ENCODE data around the gene SLIT3. TPM values are rescaled to one million over a fixed set of nuclear protein-coding genes. Genes with fewer than 3 reads are reported as not detected.

The SLIT3 gene
- polyA plus RNA-seq, 1 donor = 18.3 TPM

- Histone ChIP-seq H3K9me3 (ENCODE audit: control insufficient read depth, low read depth, low read length) (no peaks in the 10 kb centered on the region), H3K27ac (ENCODE audit: low read length) (no peak overlapping the region), H3K4me1 (ENCODE audit: control insufficient read depth, insufficient read depth, low read length) (peaks cover 2% of the 10 kb centered on the region), H3K4me3 (ENCODE audit: low read length) (no peak overlapping the region), H3K27me3 (ENCODE audit: control insufficient read depth, insufficient read depth, low read length) (peaks cover 6% of the 10 kb centered on the region), H3K36me3 (ENCODE audit: control insufficient read depth, insufficient read depth, low read length) (no peaks in the 10 kb centered on the region)
- WGBS (ENCODE audit: insufficient coverage, low lambda C conversion rate) = no CpG with 5 or more reads among the region's 3 CpGs
- no peak for DNase-seq
Measured at GRCh38 chr5:168786147-168786546, 514.8 kb downstream of the SLIT3 start.

- Histone ChIP-seq H3K9me3 (ENCODE audit: control insufficient read depth, low read depth, low read length) (no peaks in the 10 kb centered on the region), H3K36me3 (ENCODE audit: control insufficient read depth, insufficient read depth, low read length) (no peaks in the 10 kb centered on the region), H3K4me1 (ENCODE audit: control insufficient read depth, insufficient read depth, low read length) (no peaks in the 10 kb centered on the region), H3K27me3 (ENCODE audit: control insufficient read depth, insufficient read depth, low read length) (peaks cover 6% of the 10 kb centered on the region), H3K4me3 (ENCODE audit: low read length) (no peak overlapping the region), H3K27ac (ENCODE audit: low read length) (no peak overlapping the region)
- no peak for DNase-seq
- no CpG with 5 or more reads among the region's 4 CpGs for WGBS (ENCODE audit: insufficient coverage, low lambda C conversion rate)
Measured at GRCh38 chr5:168784454-168784853, 516.5 kb downstream of the SLIT3 start.

GRCh38 chr5:168781941-168782571 lies 518.9 kb downstream of the SLIT3 start:
- Histone ChIP-seq H3K4me3 (ENCODE audit: low read length) (no peak overlapping the region), H3K36me3 (ENCODE audit: control insufficient read depth, insufficient read depth, low read length) (no peaks in the 10 kb centered on the region), H3K9me3 (ENCODE audit: control insufficient read depth, low read depth, low read length) (no peaks in the 10 kb centered on the region), H3K27ac (ENCODE audit: low read length) (no peak overlapping the region), H3K4me1 (ENCODE audit: control insufficient read depth, insufficient read depth, low read length) (no peaks in the 10 kb centered on the region), H3K27me3 (ENCODE audit: control insufficient read depth, insufficient read depth, low read length) (peaks cover 6% of the 10 kb centered on the region)
- no CpG with 5 or more reads among the region's 10 CpGs for WGBS (ENCODE audit: insufficient coverage, low lambda C conversion rate)
- no peak for DNase-seq

- Histone ChIP-seq H3K27me3 (ENCODE audit: control insufficient read depth, insufficient read depth, low read length) (peaks cover 9% of the 10 kb centered on the region), H3K9me3 (ENCODE audit: control insufficient read depth, low read depth, low read length) (no peaks in the 10 kb centered on the region), H3K27ac (ENCODE audit: low read length) (no peak overlapping the region), H3K4me1 (ENCODE audit: control insufficient read depth, insufficient read depth, low read length) (no peaks in the 10 kb centered on the region), H3K4me3 (ENCODE audit: low read length) (no peak overlapping the region), H3K36me3 (ENCODE audit: control insufficient read depth, insufficient read depth, low read length) (no peaks in the 10 kb centered on the region)
- DNase-seq = no peak
- WGBS (ENCODE audit: insufficient coverage, low lambda C conversion rate) = no CpG with 5 or more reads among the region's 3 CpGs
Measured at GRCh38 chr5:168780888-168781287, 520.1 kb downstream of the SLIT3 start.

DNA sequence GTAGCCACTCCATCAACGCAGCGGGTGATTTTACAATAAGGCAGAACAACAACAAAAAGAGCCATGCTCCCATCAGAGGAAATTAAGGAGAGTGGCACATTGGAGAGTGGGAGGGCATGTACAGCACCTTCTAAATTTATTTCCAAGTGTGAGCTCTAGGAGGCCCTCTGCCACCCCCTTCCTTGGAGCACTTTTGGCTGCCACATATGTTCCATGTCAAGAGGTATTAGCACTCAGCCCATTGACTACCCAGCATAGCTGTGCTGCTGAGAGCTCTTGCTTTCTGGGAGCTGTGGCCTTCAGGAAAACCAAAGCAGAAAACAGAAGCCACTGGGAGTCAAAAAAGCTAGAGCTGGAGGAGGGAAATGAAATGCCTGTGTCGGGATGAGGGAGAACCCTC lies 521.6 kb downstream of the SLIT3 start:
- peaks cover 9% of the 10 kb centered on the region for H3K27me3 ChIP-seq (ENCODE audit: control insufficient read depth, insufficient read depth, low read length)
- whole genome bisulfite sequencing (ENCODE audit: insufficient coverage, low lambda C conversion rate) = no CpG with 5 or more reads among the region's 3 CpGs
- H3K9me3 ChIP-seq (ENCODE audit: control insufficient read depth, low read depth, low read length) = no peaks in the 10 kb centered on the region
- H3K4me3 ChIP-seq (ENCODE audit: low read length) = no peak overlapping the region
- H3K27ac ChIP-seq (ENCODE audit: low read length) = no peak overlapping the region
- DNase-seq = no peak
- no peaks in the 10 kb centered on the region for H3K36me3 ChIP-seq (ENCODE audit: control insufficient read depth, insufficient read depth, low read length)
- no peaks in the 10 kb centered on the region for H3K4me1 ChIP-seq (ENCODE audit: control insufficient read depth, insufficient read depth, low read length)

DNA sequence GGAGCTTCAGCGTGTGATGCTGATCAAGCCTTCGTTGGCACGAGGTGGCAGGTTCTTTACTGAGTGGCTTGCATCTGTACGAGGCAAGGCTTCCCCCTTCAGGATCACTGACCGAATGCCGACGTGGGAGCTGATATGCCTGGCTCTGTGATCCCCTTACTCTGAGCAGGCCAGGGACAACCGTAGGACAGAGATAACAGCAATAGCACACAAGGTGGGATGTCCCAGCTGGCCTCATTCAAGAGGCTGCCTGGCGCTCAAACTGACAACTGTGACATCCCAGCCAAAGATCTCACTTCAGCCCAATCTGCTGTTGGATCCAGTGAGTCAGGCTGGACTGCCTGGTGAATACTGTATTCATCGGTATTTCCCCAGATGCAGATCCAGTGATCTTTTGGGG lies 522.4 kb downstream of the SLIT3 start:
- Histone ChIP-seq H3K4me1 (ENCODE audit: control insufficient read depth, insufficient read depth, low read length) (no peaks in the 10 kb centered on the region), H3K36me3 (ENCODE audit: control insufficient read depth, insufficient read depth, low read length) (no peaks in the 10 kb centered on the region), H3K27me3 (ENCODE audit: control insufficient read depth, insufficient read depth, low read length) (peaks cover 9% of the 10 kb centered on the region), H3K4me3 (ENCODE audit: low read length) (no peak overlapping the region), H3K9me3 (ENCODE audit: control insufficient read depth, low read depth, low read length) (no peaks in the 10 kb centered on the region), H3K27ac (ENCODE audit: low read length) (no peak overlapping the region)
- no CpG with 5 or more reads among the region's 10 CpGs for WGBS (ENCODE audit: insufficient coverage, low lambda C conversion rate)
- no peak for DNase-seq

GRCh38 chr5:168777651-168778050 lies 523.3 kb downstream of the SLIT3 start:
- H3K27ac ChIP-seq (ENCODE audit: low read length) = no peak overlapping the region
- WGBS (ENCODE audit: insufficient coverage, low lambda C conversion rate) = no CpG with 5 or more reads among the region's 2 CpGs
- DNase-seq = no peak
- H3K36me3 ChIP-seq (ENCODE audit: control insufficient read depth, insufficient read depth, low read length) = no peaks in the 10 kb centered on the region
- no peak overlapping the region for H3K4me3 ChIP-seq (ENCODE audit: low read length)
- H3K27me3 ChIP-seq (ENCODE audit: control insufficient read depth, insufficient read depth, low read length) = peaks cover 9% of the 10 kb centered on the region
- no peaks in the 10 kb centered on the region for H3K4me1 ChIP-seq (ENCODE audit: control insufficient read depth, insufficient read depth, low read length)
- H3K9me3 ChIP-seq (ENCODE audit: control insufficient read depth, low read depth, low read length) = no peaks in the 10 kb centered on the region

DNA sequence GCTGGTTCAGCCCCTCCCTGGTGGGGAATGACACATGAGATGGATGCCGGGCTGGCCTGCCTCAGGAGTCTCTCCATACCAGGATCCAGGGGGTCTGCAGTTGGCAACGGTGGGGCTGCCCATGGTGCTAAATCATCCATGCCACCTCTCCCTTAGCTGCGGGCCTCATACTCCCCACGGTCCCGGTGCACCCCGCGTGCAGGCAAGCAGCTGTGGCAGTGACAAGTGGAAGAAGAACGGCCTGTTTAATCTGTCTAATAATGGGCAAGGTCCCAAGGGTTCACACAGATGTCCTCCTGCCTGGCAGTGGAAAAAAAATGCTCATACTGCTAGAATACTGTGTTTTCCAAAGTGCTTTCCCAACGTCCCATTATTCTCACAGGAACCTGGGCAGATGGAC lies 524.9 kb downstream of the SLIT3 start:
- Histone ChIP-seq H3K4me3 (ENCODE audit: low read length) (no peak overlapping the region), H3K36me3 (ENCODE audit: control insufficient read depth, insufficient read depth, low read length) (no peaks in the 10 kb centered on the region), H3K9me3 (ENCODE audit: control insufficient read depth, low read depth, low read length) (no peaks in the 10 kb centered on the region), H3K27me3 (ENCODE audit: control insufficient read depth, insufficient read depth, low read length) (peaks cover 8% of the 10 kb centered on the region), H3K27ac (ENCODE audit: low read length) (no peak overlapping the region), H3K4me1 (ENCODE audit: control insufficient read depth, insufficient read depth, low read length) (no peaks in the 10 kb centered on the region)
- WGBS (ENCODE audit: insufficient coverage, low lambda C conversion rate) = no CpG with 5 or more reads among the region's 9 CpGs
- DNase-seq = no peak

DNA sequence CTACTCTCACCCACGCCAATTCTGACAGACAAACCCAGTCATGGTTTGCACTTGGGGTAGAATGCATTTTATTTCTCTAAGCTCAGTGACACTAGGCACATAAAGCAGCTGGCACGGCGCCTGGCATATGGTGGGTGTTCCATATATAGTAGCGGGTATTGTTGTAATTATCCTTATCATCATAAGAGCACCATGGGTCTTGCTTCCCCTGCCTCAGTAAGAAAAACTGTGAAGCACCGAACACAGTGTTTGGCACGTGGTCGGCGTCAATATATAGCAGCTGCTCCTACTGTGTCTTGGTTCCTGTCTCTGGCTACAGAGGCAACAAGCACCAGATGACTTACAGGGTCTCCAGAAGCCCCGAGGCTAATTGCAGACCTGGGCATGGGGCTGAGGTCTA lies 527.7 kb downstream of the SLIT3 start:
- Histone ChIP-seq H3K9me3 (ENCODE audit: control insufficient read depth, low read depth, low read length) (no peaks in the 10 kb centered on the region), H3K36me3 (ENCODE audit: control insufficient read depth, insufficient read depth, low read length) (no peaks in the 10 kb centered on the region), H3K4me1 (ENCODE audit: control insufficient read depth, insufficient read depth, low read length) (no peaks in the 10 kb centered on the region), H3K27ac (ENCODE audit: low read length) (no peak overlapping the region), H3K27me3 (ENCODE audit: control insufficient read depth, insufficient read depth, low read length) (peaks cover 18% of the 10 kb centered on the region), H3K4me3 (ENCODE audit: low read length) (no peak overlapping the region)
- DNase-seq = no peak
- no CpG with 5 or more reads among the region's 9 CpGs for WGBS (ENCODE audit: insufficient coverage, low lambda C conversion rate)

GRCh38 chr5:168772316-168772961 lies 528.5 kb downstream of the SLIT3 start:
- WGBS (ENCODE audit: insufficient coverage, low lambda C conversion rate) = no CpG with 5 or more reads among the region's 22 CpGs
- Histone ChIP-seq H3K4me3 (ENCODE audit: low read length) (no peak overlapping the region), H3K27me3 (ENCODE audit: control insufficient read depth, insufficient read depth, low read length) (peaks cover 19% of the 10 kb centered on the region), H3K9me3 (ENCODE audit: control insufficient read depth, low read depth, low read length) (peaks cover 3% of the 10 kb centered on the region), H3K4me1 (ENCODE audit: control insufficient read depth, insufficient read depth, low read length) (no peaks in the 10 kb centered on the region), H3K27ac (ENCODE audit: low read length) (no peak overlapping the region), H3K36me3 (ENCODE audit: control insufficient read depth, insufficient read depth, low read length) (no peaks in the 10 kb centered on the region)
- DNase-seq = no peak

DNA sequence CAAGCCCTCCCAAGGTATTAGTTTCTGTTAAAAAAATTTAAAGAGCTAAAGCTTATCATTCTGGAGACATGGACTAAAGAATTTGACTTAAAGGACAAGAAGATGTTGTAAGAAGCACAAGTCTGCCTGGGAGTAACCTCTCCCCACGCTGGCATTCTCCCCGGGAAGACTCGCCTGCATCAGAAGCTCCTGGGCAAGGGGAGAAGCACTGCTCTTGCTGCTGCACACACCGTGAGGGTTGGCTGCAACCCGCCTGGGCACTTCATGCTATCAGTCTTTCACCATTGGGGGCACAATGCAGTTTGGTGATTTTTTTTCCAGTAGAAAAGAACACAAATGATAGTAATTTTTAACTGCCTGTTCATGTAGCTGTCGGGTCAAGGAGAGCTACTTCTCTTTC lies 529.3 kb downstream of the SLIT3 start:
- Histone ChIP-seq H3K27me3 (ENCODE audit: control insufficient read depth, insufficient read depth, low read length) (peaks cover 19% of the 10 kb centered on the region), H3K36me3 (ENCODE audit: control insufficient read depth, insufficient read depth, low read length) (no peaks in the 10 kb centered on the region), H3K4me3 (ENCODE audit: low read length) (no peak overlapping the region), H3K9me3 (ENCODE audit: control insufficient read depth, low read depth, low read length) (peaks cover 3% of the 10 kb centered on the region), H3K4me1 (ENCODE audit: control insufficient read depth, insufficient read depth, low read length) (no peaks in the 10 kb centered on the region), H3K27ac (ENCODE audit: low read length) (no peak overlapping the region)
- DNase-seq = no peak
- no CpG with 5 or more reads among the region's 6 CpGs for WGBS (ENCODE audit: insufficient coverage, low lambda C conversion rate)

Data from large intestine (tissue), 3 donors.